GM18909 (cell line): Measurements from ENCODE around the gene SYNC.

ENCODE experiments used
- ATAC-seq: cut with Tn5 transposase; IDR thresholded peaks from one replicate; pipeline ENCODE4 v1.9.1; 2021; ENCODE audit warnings: mild to moderate bottlenecking; ENCODE audit not compliant: unreplicated experiment, poor library complexity

The SYNC gene

DNA sequence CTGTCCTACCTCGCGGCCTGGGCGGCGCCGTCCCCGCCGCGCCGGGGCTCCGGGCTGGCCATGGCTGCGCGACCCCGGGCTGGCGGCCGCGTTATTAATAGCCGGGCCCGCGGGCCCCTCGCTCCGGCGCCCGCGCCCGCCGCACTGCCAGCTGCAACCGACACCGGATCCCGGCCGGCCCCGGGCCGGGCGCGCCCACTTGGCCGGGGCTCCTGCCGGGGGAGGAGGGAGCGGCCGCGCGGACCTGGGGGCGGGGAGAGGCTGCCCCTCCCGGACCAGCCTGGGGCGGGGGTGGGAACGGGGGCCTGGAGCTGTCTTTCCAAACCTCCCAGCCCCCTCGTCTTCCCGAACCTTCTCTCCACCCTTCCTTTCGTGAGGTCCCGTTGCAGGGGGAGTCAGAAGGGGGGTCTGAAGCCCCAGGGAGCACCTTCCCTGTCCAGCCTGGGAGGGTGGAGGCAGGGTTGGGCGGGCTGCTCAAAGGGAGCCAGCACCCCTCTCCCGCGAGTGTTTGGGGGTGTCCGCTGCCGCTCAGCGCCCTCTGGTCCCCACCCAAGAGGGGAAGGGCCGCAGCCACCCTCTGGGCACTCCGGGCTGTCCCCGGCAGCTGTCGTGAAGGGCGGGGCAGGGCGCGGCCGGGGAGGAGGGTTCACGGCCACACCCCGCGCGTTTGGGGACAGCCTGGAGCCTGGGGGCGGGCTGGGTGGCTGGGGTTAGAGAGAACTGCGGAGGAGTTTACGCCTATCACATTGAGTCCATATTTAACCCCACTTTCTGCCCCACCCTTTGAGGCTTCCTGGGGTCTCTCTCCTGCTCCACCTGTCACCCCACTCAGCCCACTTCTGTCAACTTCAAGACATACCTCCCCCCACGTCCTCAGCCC lies at the start of gene SYNC:
TSS of gene SYNC (minus strand) at position 172 of the 880 bp plus-strand sequence. CDS start at position 62, 110 bp downstream.
- ATAC-seq = no peak

DNA sequence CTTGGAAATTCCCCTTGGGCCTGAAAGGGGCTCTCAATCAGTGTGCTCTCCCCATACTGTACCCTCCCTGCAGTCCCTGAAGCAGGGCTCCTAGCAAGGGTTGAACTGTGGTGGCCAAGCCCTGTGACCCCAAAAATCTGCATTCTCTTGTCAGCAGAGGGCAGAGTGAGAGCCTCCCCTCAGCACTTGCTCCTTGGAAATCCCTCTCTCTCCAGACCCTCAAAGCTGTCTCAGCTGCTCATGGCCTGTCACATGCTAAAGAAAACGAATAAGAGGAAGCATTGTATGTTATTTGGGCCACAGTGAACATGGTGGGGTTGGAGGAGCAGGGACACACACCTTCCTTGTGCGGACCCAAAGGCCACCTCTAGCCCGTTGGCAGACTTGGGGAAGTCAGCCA lies 47.2 kb upstream of the SYNC start:
- ATAC-seq = no peak

DNA sequence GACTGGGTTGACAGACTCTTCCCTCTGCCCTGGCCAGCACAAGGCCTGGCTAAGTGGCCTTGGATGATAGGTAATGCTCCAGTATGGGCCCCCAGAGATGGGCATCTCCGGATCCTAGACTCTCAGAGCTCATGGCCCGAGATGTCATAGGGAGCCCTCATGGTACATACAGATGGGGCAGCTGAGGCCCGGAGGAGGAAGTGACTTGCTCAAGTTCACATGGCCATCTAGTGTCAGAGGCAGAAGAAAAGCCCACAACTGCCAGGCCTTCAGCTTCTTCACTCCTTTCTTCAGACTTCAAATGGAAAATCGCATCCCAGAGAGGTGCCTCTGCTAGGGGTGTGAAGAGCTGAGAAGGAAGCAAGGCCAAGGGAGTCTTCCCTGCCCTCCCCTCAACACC lies 46.8 kb upstream of the SYNC start:
- ATAC-seq = no peak

DNA sequence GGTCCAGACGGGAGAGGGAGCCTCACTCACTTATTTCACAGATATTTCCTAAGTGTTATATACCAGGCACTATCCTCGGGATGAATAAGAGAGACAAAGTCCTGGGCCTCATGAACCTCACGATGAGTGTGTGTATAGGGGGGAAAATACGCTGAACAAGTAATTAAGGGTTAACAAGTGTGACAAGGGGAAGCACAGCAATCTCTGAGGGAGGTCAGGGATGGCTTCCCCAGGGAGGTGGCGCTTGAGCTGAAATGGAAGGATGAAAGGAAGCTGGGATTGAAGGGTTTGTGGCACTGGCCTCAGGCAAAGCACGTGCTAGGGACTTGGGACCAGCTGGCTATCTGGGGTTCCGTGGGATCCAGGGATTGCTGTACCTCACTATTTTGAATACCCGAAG lies 46.4 kb upstream of the SYNC start:
- no peak for ATAC-seq

DNA sequence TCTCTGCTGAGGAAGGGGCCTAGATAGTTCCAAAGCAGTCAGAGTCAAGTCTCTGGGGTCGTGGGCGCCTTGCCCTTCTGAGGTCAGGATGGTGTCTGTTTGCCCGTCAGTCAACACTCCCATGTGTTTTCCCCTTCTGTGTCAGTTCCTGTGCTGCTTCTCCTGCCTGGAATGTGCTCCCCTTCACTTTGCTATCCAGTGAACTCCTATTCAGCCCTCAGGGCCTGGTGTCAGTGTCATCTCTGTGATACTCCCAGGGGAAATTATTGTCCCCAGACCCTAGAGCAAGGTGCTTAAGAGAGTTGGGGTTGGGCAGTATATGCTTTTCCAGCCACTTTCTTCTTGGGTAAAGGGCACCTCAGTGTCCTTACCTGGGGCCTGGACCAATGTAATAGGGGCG lies 45.8 kb upstream of the SYNC start:
- no peak for ATAC-seq

DNA sequence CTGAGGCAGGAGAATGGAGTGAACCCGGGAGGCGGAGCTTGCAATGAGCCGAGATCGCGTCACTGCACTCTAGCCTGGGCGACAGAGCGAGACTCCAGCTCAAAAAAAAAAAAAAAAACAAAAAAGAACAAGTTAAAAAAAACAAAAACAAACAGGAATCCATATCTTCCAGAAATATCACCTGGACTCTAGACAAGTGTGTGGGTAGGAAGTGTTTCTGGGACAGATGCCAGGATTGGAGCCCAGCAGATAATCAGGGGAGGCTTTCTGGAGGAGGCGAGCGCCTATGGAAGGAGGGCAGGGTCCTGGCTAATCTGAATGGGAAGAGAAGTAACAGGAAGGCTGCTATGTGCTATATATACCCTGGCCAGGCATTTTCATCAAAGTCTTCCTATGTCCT lies 43.6 kb upstream of the SYNC start:
- no peak for ATAC-seq

DNA sequence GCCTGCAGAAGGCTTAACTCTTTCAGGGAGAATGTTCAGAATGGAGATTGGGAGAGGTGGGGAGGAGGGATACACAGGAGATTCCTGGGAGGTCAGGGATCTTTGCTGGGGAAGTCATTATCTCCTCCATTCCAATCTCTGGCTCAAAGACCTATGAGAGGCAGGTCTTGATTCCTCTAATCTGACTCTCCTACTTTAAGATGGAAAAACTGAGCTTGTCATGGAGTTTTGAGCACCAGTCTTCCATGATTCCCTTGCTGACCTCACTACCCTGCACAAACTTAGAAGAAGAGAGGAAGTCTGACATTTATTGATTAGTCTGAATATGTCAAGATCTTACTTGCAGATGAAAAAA lies 41.5 kb upstream of the SYNC start:
- no peak for ATAC-seq

DNA sequence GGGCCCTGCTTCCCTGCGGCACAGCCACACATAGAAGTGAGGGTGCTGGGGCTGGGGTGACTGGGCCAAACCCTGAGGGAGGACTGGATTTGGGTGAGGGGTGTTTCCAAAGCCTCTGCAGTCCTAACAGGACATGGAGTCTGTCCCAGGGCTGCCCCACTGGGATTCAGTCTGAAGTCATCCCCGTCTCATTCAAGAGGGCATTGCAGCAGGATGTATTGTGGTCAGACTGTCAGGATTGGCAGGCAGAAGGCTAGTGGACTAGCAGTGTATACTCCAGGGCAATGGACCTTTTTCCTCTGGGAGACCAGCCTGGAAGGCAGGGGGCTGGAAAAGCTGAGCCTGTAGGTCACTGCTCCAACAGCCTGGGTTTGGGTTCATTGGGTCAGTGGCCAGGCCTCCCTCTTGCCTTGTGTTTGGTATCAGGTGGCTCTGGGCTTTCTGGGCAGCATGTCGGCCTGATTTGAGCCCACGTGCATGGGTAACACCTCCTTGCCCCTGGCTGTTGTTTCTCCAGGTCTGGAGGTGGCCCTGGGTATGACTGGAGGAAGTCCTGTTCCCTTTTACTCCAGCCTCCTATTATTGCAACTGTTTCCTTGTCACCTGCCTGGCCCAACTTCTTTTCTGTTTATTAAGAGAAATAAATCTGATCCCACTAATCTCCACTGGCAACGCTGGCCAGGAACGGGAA lies 41.0 kb upstream of the SYNC start:
- no peak for ATAC-seq

DNA sequence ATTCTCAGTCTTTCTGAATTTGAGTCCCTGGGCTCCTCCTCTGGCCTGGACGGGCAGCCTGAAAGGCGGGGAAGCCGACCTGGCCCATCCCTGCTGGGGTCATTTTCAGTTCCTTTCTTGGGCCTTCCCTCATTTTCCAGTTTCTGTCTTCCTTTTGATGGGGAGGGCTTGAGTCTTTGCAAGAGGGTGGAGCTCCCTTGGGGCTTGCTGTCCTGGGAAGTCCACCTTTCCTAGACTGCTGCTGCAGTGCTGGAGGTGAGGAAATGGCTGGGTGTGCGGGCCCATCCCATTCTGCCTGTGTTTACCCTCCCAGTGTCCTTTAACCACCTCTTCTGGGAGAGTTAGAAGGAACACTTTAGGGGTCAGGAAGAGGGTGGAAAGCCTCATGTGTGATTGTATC lies 40.4 kb upstream of the SYNC start:
- no peak for ATAC-seq

DNA sequence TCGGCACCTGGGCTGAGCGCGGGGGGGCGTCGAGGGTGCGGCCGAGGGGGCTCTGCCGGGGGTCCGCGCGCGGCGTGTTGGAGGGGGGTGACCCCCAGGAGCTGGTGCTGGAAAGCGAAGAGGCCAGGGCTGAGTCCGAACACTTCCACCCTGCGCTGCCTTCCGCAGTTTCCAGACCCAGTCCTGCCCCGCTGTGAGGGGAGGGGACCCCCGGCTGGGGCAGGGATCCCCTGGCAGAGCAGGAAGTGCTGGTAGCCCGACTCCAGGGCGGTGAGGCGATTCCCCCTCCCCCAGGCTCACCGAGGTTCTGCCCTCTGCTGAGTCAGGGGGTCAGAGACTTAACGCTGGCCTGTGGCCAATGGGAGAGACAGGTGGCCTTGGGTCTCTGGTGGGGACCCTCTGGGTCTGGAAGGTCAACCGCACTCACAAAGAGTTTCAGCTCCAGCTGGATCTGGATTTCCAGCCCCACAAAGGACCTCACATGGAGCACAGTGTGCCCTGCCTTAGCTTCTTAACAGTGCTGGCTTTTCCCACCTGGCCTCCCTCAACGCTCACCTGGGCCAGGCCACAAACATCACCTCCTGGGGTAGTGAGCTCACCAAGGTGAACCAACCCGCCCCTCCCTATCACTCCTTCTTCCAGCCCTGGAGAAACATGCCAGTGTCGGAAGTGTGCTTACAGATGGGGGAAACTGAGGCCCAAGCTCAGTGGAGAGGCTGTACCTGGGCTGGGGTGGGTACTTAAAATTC lies 39.8 kb upstream of the SYNC start:
- no peak for ATAC-seq

DNA sequence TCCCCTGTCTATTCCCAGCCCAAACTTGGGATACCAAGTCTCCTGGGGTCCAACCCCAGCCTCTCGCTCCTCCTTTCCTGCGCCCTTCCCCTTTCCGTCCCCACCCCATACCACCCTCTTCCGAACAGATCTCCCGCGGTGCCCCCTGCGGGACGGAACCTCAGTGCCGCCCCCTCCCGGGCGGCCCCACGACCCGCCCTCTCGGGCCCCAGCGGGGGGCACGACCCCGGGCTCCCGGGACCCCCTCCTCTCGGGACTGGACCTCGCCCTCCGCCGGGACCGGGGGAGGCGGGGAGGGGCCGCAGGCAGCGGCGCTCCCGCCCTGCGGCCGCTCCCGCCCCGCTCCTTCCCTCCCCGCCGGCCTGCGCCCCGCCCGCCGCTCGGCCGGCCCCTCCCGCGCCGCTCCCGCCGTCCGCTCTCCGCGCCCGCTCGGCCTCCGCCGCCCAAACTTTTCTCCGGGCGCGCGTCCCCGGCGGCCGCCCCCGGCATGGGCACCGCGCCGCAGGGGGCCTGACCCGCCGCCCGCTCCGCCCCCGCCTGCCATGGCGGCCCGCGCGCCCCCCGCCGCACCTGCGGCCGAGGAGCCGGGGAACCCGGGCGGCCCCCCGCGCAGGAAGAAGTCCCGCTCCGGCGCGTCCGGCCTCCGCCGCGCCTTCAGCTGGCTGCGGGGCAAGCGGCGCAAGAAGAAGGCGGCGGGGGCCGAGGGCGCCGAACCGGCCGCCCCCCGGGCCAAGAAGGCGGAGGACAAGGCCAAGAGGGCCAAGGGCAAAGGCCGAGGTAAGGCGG lies 39.0 kb upstream of the SYNC start:
- ATAC-seq = no peak

DNA sequence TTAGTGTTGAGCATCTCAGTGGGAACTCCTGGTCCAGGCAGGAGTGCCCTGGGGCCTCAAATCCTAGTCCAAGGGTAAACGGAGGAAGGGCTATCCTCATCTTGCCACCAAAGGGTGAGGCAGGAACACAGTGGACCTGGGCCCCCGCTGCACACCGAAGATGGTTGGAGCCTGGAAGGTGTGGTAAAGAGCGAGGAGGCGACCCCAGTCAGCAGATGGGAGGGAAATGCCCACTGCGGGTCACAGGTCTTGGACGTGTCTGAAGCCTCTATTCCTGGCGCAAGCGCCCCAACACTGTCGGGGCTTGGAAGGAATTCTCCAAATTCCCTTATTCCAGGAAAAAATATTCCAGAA lies 38.5 kb upstream of the SYNC start:
- ATAC-seq = no peak

DNA sequence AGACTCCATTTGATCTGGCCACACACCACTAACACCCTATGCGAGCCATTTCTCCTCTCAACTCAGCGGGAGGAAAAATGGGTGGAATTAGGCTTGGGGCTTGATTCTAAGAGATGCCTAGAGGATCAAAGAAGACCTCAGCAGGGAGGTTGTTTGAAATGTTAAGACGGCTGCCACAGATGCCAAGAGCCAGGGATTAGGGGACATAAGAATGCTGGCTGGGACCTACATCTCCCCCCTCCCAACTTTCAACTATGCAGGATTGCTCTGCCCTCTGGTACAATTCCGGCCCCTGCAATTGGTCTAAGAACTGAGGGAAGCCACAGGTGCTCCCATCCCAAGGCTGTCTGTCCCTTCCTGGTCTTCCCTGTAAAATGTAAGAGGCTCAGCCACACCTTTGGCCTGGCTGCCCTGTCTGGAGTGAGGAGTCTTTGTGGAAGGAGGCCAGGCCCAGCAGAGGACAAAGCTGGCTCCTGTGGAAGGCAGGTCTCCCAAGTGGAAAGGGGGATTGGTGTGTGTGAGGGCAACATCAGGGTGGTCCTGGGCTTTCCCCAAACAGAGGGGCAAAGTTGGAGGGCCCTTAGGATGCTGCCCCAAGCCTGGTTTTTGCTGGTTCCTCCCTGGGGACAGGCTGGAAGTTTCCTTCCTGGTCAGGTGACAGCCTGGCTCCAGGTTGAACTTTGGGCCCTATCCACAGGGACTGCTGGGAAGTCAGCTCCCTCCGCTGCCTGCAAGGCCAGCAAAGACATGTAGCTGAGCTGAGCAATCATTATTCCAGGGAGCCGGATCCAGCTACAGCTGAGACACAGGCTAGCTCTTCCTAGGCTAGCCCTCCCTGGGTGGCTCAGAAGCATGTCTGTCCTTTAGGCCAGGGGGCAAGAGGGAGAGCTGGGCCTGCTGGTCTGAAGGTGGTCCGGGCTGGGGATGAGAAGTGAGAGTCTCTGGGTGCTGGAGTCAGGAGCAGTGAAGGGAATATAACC lies 34.5 kb upstream of the SYNC start:
- no peak for ATAC-seq

DNA sequence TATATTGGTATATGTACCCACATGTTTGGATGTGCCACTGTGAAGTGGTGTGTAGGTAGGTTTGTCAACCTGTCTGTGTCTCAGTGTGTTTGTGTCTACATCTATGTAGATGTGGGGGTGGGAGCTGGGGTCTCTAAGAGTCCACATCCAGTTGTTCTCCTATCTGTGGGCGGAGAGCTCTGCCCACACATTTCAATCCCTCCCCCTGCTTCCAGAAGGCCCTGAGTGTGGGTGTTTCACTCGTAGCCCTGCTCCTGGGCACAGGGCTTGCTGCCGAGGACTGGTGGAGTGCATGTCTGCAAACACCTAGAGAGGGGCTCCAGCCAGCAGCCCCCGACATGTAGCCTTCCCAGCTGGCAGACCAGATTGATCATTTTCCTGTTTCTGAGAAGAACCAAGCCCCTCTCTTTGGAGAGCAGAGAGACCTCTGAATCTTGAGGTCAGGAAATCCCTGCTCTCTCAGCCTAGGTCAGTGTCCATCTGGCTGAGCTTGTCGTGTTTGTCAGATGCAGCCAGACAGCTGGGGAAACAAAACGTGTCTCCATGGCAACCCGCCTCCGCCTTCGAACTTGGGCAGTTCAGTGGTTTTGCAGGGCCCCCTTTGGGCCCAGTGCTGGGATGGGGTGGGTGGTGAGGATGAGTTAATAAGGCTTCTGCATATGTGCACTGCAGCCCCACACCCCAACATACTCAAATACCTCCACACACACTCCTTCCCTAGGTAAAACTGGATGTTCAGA lies 31.2 kb upstream of the SYNC start:
- ATAC-seq = no peak

DNA sequence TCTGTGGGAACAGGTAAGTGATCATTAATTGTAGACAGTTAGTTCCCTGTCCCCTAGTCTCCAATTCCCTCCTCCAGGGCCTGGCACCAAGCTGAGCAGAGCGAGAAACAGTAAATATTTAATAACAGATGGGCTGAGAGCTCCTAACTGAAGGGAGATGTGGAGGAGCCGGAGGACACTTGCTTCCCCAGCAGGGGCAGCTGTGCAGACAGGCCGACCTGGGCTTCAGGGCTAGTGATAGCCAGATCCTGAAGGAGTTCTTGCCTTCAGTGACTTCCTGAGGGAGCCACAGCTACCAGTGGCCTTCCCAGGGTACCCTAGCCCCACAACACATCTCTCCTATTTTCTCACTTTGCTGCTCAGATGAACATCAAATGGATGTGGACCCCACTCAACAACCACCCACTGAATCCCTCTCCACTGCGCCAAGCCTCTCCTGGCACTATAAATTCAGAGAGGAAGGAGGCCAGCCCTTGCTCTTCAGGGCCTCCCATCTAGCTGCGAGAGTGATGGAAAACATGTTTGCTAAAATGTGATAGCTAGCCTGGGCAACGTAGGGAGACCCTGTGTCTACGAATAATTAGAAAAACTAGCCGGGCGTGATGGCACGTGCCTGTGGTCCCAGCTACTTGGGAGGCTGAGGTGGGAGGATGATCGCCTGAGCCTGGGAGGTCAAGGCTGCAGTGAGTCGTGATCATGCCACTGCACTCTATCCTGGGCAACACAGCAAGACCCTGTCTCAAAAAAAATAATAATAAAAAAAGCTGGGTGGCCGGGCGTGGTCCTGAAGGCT lies 26.9 kb upstream of the SYNC start:
- ATAC-seq = no peak

DNA sequence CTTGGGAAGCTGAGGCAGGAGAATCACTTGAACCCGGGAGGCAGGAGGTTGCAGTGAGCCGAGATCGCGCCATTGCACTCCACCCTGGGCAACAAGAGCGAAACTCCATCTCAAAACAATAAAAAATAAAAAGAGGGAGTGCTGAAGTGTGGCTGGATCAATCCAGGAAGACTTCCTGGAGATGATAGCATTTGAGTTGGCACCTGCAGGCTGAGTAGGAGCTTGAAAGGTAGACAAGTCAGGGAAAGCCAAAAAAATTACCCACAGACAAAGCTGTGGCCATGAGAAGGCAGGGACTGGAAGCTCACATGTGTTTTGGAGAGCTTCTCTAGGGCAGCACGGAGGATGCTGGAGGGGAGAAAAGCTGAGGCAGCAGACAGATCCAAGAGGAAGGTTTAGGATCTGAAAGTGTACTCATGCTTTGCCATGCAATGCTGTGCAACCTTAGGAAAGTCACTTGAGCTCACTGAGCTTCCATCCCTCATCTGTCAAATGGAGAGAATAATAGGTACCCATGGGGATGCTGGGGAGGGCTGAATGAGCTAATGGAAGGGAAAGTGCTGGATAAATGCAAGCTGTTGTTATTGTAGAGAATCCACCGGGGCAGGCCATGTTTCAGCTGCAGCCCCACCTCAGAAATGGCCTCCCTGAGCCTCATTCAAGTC lies 26.0 kb upstream of the SYNC start:
- no peak for ATAC-seq

DNA sequence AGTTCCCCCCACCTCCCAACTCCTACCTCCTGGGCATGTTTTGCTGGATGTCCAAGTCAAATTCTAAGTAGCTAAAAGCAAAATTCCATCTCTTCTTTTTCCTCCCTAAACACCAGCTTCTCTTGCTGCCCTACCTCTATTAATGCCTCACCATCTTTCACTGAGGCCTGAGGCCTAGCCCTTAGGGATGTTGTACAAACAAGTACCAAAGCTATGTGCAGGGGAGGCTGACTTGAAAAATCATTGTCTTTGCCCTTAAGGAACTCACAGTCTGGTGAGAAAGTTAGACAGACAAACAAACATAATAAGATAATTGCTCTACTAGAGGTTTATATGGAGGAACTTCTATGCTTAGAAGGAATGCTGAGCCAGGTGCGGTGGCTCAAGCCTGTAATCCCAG lies 25.3 kb upstream of the SYNC start:
- ATAC-seq = no peak

DNA sequence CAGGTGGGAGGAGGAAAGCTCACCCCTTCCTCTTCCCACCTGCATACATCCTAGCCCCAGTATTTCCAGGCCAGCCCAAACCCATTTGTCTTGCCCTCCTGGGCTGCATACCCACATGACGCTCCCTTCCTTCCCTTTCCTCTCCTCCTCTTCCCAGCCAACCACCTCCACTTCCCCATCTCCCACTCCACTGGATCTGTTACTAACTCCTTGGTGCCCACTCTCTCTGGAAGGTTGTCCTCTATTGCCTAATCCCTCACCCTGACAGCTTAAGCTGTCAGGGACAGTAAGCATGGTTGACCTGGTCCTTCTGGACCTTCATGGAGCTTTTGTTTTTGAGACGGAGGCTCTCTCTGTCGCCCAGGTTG lies 23.0 kb upstream of the SYNC start:
- ATAC-seq = no peak
